Left ventricle myocardium superior (tissue), 1 donor: ENCODE measurements around the gene SLC35C1. TPM values are rescaled to one million over a fixed set of nuclear protein-coding genes. Genes with fewer than 3 reads are reported as not detected.

Source experiments
- ATAC-seq: fragments of 200-7000 bp; cut with Tn5 transposase; one replicate; pipeline ENCODE4 v1.9.1; 2020; ENCODE audit warnings: mild to moderate bottlenecking, moderate library complexity
- DNase-seq: peaks from one replicate; pipeline ENCODE4 v3.0.0-alpha.2; 2020
- intact Hi-C: fragments of 100-400 bp; cut with micrococcal nuclease; formaldehyde crosslinking; loops from one replicate; pipeline ENCODE4 v1.11.0; 2022
- long read RNA-seq: library from polyadenylated mRNA; unstranded; transcript quantifications from one replicate; pipeline ENCODE4 v2.0.0, GENCODE V29; 2021
- total RNA-seq: library from RNA; stranded (reverse); fragmentation: NEBNext Ultra II Directional; extraction: Animal tissue kit (Norgen Biotek cat#: 25700); gene quantifications from one replicate; pipeline ENCODE4 v1.2.1, GENCODE V29; 2021
- donor health status: DM: no; HTN: yes; CAD: no; lungs with severe emphysema.

The SLC35C1 gene
- total RNA-seq: 5.1 TPM
- long read RNA-seq, full-length matches to known transcripts: 12 of 13 reads
- long read RNA-seq, partial matches to known transcripts: 0 of 13 reads
- long read RNA-seq, other reads (novel, unspliced or antisense): 1 of 13 reads

- intact Hi-C loops: no loop called here
- ATAC-seq (peak; percentile 97), DNase-seq (peak; percentile 98)
Measured at GRCh38 chr11:45804761-45805304, at the start of gene SLC35C1. TSS of gene SLC35C1 (plus strand) at chr11:45805149. CDS start at chr11:45805802, 653 bp downstream.

- ATAC-seq: peak; percentile 4
Measured at GRCh38 chr11:45755281-45755859, 49.6 kb upstream of the SLC35C1 start.

DNA sequence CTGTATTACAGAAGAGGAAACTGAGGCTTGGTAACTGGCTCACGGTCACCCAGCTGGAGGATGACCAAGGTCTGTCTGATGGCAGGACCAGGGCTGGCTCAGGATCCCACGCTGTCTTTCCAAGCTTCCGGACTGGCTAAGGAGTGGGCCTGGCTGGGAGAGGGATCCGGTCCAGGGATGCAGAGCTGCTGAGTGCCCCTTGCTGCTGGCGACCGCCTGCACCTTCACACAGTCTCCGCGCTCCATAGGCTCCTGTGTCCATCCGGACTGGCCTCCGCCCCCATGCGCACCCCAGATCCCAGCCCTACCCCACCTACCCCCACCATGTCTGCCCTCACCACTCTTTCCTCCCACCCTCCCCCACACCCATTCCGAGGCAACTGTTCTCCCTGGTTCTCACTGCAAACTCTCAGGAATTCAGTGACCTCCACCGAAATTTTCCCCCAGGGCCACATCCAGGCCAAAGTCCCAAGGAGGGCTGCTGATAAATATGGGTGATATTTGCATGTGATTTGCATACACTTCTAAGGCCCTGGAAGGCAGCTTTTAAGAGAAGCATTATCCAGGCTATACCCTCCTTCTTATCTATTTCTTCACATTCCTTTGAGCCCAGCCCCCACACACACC is 48.5 kb upstream of the SLC35C1 start:
- intact Hi-C loops: no loop called here
- no peak for ATAC-seq
- DNase-seq: no peak

More at GRCh38 chr11:45755281-45755859, 49.6 kb upstream of the SLC35C1 start:
- intact Hi-C loops: no loop called here
- no peak for DNase-seq

GRCh38 chr11:45757672-45758071 is 47.3 kb upstream of the SLC35C1 start:
- ATAC-seq: no peak
- intact Hi-C loops: no loop called here
- no peak for DNase-seq

DNA sequence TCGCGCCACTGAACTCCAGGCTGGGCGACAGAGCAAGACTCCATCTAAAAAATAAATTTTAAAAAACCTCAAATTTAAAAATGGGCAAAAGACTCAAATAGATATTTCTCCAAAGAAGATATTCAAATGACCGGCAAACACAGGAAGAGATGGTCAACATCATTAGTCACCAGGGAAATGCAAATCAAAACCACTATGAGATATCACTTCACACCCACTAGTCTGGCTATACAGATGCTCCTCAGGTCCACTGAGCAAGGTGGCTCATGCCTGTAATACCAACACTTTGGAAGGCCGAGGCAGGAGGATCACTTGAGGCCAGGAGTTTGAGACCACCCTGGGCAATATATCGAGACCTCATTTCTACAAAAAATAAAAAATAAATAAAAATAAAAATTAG is 43.3 kb upstream of the SLC35C1 start:
- intact Hi-C loops: loop anchor here (10.0 kb wide), 1 partner anchor 387 kb away; no protein-coding TSS in a partner anchor
- DNase-seq (no peak), ATAC-seq (no peak)

- DNase-seq (no peak), ATAC-seq (peak; percentile 76)
- intact Hi-C loops: loop anchor here (10.0 kb wide), 1 partner anchor 390 kb away; no protein-coding TSS in a partner anchor
Measured at GRCh38 chr11:45765107-45765668, 39.8 kb upstream of the SLC35C1 start.

- intact Hi-C loops: loop anchor here (10.0 kb wide), 1 partner anchor 391 kb away; no protein-coding TSS in a partner anchor
- no peak for ATAC-seq
- DNase-seq: no peak
Measured at GRCh38 chr11:45765836-45766235, 39.1 kb upstream of the SLC35C1 start.

DNA sequence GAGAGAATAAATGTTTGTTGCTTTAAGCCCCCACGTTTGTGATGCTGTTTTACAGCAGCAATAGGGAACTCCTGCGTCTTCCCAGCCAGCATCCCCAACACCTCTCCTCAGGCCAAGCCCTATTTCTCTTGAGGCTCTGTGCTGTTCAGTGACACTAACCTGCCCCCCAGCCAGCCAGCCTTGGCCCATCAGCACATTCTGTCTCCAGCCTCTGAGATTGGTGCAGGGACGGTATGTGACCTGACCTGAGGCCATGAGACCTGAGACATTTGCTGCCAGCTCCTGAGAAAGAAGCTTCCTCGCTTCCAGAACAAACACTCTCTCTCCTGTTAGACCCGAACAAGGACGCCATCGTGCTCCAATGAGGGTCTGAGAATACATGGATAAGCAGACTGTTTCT is 38.5 kb upstream of the SLC35C1 start:
- DNase-seq (no peak), ATAC-seq (peak; percentile 69)
- intact Hi-C loops: loop anchor here (10.0 kb wide), 1 partner anchor 392 kb away; no protein-coding TSS in a partner anchor

GRCh38 chr11:45768486-45768885 is 36.5 kb upstream of the SLC35C1 start:
- intact Hi-C loops: loop anchor here (10.0 kb wide), 1 partner anchor 394 kb away; no protein-coding TSS in a partner anchor
- no peak for ATAC-seq
- DNase-seq: no peak

DNA sequence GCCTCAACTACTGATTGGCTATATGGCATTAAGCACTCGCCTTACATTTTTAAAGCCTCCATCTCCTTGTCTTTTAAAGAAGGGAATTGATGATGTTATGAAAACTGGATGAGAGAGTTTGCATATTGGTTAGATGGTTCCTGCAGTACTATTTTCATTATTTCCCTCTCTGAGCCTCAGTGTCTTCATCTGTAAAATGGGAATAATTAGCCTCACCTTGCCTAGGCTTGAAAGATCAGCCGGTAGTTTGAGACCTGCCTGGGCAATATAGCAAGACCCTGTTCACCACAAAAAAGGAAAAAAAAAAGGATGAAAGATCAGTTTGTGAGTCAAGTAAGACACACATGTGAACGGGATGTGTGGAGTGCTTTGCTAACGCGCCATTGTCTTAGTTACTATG is 35.0 kb upstream of the SLC35C1 start:
- no peak for DNase-seq
- ATAC-seq: no peak
- intact Hi-C loops: loop anchor here (10.0 kb wide), 1 partner anchor 395 kb away; no protein-coding TSS in a partner anchor

DNA sequence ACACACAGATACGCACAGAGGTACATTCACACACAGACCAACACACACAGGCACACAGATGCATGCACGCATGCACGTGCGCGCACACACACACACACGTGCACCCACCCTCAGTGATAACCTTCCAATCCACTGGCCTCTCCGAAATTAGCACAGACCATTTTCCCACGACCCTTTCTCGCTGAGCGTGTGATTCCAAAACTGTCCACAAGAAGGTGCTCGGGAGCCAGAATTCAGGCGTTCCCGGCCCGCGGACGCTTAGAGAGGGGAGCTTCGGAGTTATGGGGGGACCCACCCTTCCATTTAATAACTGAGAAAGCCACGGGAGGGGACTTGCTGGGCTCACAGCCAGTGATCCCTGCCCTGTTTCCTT is 33.8 kb upstream of the SLC35C1 start:
- ATAC-seq (peak; percentile 80), DNase-seq (peak; percentile 78)
- intact Hi-C loops: no loop called here

DNA sequence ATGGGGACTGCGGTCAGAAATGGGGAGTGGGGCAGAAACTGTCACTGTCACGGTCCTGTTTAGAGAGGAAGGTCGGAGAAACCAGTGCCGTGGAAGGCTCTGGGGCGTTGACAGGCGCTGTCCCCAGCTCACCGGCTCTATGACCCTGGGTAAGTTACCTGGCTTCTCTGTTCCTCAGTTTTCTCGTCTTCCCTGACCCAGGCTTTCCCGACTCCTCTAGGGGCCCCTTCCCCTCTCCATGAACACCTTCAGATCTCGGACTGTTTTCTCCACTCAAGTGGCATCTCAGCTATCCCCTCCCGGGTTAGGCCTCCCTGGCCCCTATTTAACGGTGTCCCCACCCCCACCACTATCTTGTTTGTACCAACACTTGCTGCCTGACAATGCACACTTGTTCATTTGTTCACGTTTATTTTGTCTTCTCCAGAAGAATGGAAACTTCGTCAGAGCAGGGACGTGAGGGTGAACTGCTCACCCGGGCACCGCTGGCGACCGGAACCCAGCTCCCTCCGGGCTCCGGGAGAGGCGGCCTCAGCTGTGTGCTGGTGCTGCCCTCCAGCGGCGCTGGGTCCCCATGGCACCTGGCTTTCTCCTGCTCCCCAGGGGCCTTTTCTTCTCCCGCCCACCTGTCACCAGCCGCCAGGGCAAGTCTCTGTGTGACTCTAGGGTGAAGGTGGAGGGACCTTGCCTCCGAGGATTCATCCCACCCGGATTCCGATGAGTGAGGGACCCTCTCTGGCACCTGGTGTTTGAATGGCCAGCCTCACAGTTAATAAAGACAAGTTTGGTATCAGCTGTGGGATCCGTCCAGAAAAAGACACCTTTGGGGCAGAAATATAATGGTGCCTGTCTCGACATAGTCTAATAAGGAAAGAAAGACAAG is 33.1 kb upstream of the SLC35C1 start:
- intact Hi-C loops: no loop called here

GRCh38 chr11:45772449-45772774 is 32.5 kb upstream of the SLC35C1 start:
- no peak for ATAC-seq
- no peak for DNase-seq
- intact Hi-C loops: no loop called here

More for the DNA sequence above, 33.1 kb upstream of the SLC35C1 start:
- DNase-seq (peak; percentile 92), ATAC-seq (peak; percentile 96)

DNA sequence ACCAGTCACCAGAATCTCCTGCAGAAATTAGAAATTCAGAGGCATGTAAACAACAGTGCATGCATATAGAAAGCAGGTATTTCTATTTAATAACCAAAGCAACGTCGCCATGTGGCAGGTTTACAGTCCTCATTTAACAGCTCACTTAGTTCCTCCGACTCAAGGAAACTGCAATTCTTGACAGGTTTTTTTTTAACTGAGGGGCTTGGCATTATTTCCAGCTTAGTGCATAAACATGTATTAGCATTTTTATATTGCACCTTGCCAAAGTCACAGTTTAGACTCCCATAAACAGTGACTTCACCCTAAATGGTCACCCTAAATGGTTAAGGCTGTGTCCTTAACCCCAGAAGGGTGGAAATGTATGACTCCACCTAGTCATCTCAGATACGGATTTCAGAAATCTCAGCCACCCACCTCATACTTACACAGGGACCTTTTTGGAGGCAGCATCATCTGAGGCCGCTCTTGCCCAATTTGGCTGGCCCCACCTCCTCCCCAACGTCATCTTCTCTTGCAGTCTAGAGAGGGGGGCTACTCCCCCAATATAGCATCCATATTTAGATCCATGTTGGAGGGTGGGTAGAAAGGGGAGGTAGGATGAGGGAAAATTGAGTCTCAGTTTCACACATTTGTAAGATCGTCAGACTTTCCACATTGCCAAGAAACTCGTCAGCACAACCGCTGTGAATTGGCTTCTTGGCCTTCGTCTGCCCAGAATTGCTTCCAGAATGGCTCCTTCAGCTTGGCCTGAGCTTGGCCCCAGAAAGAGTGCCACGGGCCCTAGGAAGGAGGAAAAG is 31.8 kb upstream of the SLC35C1 start:
- DNase-seq: no peak
- ATAC-seq: no peak
- intact Hi-C loops: no loop called here

DNA sequence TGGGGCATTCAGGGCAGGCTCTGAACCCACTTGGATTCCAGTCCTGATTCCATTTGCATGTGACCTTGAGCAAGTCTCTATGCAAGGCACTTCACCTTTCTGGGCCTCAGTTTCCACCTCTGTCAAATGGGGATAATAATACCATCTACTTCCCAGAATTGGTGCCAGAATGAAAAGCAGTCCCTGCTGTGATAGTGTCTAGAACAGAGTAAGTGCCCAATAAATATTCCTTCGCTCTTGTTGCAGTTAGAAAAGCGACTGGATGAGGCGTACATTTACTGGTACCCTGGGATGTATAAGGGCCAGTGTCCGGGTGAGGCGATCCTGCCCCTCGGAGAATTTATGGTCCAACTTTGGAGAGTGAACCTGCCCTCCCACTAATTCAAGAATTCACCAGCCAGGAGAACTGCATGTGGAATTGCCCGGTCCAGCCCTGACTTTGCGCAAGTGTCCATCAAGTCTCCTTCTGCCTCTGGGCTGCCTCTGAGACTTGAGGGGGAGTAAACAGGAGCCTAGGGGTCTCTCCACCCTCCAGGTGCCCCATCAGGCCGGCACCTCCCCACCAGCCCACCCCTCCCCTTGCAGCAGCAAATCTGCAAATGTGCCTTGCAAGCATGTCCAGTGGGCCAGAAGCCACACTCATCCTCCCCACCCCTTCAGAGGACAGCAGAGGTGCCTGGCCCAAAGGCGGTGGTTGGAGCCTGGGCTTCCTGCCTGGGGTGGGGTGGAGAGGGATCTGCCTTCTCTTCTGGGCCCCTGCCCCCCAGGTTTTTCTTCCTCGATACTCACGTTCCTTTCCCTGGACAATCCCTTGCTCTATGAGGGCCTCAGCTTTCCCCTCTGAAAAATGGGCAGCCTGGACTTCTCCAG is 30.9 kb upstream of the SLC35C1 start:
- ATAC-seq (no peak), DNase-seq (no peak)
- intact Hi-C loops: no loop called here

- intact Hi-C loops: no loop called here
- ATAC-seq (no peak), DNase-seq (no peak)
Measured at GRCh38 chr11:45774786-45775185, 30.2 kb upstream of the SLC35C1 start.
